HG03139 (cell line): ENCODE data around the gene POP7.
"Not testable (repeated sequence)": the region's sequence is repeated elsewhere in the genome, so short reads cannot be mapped to it uniquely, and the experiment has no call there.

ENCODE experiments used
- ATAC-seq: cut with Tn5 transposase; IDR thresholded peaks from one replicate; pipeline ENCODE4 v1.9.1; 2021; ENCODE audit not compliant: unreplicated experiment

Gene POP7

GRCh38 chr7:100691676-100692577 is 14.0 kb upstream of the POP7 start:
- ATAC-seq: peak; percentile 34

GRCh38 chr7:100692578-100692961 is 13.4 kb upstream of the POP7 start:
- no peak for ATAC-seq

GRCh38 chr7:100693312-100694097 is 12.4 kb upstream of the POP7 start:
- no peak for ATAC-seq

GRCh38 chr7:100694098-100694745 is 11.7 kb upstream of the POP7 start, which contains the start of gene GIGYF1:
GIGYF1 (minus strand) TSS chr7:100694250; CDS start chr7:100688238, 6,012 bp downstream.
- no peak for ATAC-seq

- no peak for ATAC-seq
Observed at GRCh38 chr7:100696123-100696521, 9.8 kb upstream of the POP7 start.

GRCh38 chr7:100699018-100699417 is 6.9 kb upstream of the POP7 start:
- ATAC-seq: no peak

GRCh38 chr7:100701089-100701488 is 4.8 kb upstream of the POP7 start:
- not testable (repeated sequence) for ATAC-seq

GRCh38 chr7:100705320-100705752 is 585 bp upstream of the POP7 start:
- ATAC-seq: peak; percentile 47

- no peak for ATAC-seq
Observed at GRCh38 chr7:100706672-100707311, 871 bp downstream of the POP7 start.

GRCh38 chr7:100708395-100708794 is 2.5 kb downstream of the POP7 start:
- no peak for ATAC-seq

GRCh38 chr7:100710452-100710851 is 4.5 kb downstream of the POP7 start:
- no peak for ATAC-seq

GRCh38 chr7:100711369-100711768 is 5.4 kb downstream of the POP7 start:
- no peak for ATAC-seq

GRCh38 chr7:100714725-100715124 is 8.8 kb downstream of the POP7 start:
- no peak for ATAC-seq

GRCh38 chr7:100717073-100717472 is 11.2 kb downstream of the POP7 start:
- ATAC-seq: not testable (repeated sequence)

- no peak for ATAC-seq
Observed at GRCh38 chr7:100719523-100720278, 13.8 kb downstream of the POP7 start.

GRCh38 chr7:100720279-100720670 is 14.4 kb downstream of the POP7 start, which contains the start of gene EPO:
EPO (plus strand) TSS chr7:100720468; CDS start chr7:100720981, 513 bp downstream.
- no peak for ATAC-seq

GRCh38 chr7:100720671-100721504 is 15.0 kb downstream of the POP7 start:
- ATAC-seq: no peak

- no peak for ATAC-seq
Observed at GRCh38 chr7:100721505-100721812, 15.5 kb downstream of the POP7 start.

- no peak for ATAC-seq
Observed at GRCh38 chr7:100722480-100723212, 16.7 kb downstream of the POP7 start.
